Measurements from ENCODE around the gene LRMDA.

LRMDA gene

DNA sequence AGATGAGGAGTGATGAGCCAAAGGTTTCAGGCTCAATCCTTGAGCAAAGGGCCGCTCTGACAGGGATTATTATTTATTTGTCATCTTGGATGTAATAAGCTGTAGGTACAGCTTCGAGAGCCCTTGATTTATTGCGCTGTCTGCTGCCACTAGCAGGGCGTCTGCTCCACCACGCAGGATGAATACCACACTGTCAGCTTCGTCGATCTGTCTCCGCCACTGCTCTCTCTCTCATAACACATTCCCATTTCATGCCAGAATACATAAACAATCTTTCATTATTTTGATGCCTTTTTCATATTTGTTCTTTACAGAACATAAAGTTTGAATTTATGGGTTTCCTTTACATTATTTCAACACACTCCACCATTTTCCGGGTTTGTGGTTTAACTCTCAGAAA lies 276.6 kb downstream of the LRMDA start:
- DNase-seq (ENCODE audit: low read depth) = no peak
- in situ Hi-C loops (cut with HindIII; ENCODE audit: low sequenced_read_pairs) = no loop called here
- TF ChIP-seq, protein P1, sequence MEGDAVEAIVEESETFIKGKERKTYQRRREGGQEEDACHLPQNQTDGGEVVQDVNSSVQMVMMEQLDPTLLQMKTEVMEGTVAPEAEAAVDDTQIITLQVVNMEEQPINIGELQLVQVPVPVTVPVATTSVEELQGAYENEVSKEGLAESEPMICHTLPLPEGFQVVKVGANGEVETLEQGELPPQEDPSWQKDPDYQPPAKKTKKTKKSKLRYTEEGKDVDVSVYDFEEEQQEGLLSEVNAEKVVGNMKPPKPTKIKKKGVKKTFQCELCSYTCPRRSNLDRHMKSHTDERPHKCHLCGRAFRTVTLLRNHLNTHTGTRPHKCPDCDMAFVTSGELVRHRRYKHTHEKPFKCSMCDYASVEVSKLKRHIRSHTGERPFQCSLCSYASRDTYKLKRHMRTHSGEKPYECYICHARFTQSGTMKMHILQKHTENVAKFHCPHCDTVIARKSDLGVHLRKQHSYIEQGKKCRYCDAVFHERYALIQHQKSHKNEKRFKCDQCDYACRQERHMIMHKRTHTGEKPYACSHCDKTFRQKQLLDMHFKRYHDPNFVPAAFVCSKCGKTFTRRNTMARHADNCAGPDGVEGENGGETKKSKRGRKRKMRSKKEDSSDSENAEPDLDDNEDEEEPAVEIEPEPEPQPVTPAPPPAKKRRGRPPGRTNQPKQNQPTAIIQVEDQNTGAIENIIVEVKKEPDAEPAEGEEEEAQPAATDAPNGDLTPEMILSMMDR (IDR thresholded peaks at IDR 0.05; ENCODE audit: low read depth, low read length, missing control alignments) = no peak
- no peak overlapping the region for H3K4me3 ChIP-seq (ENCODE audit: low read depth, low read length)

DNA sequence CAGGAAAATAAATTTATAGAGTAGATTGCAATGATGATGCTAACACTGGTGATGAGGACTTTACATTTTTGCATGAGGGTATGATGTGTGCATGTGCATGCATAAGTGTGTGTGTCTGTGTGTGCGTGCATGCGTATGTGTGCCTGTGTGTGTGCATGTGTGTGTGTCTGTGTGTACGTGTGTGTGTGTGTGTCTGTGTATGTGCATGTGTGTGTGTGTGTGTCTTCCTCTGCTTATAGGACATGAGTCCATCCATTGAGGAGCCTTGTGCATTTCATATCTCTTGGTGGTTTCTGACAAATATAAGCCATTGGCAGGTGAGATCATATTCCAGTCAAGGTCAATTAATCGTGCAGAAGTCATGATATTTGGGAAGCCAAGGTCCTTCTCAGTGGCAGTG lies 277.8 kb downstream of the LRMDA start:
- no peak for DNase-seq (ENCODE audit: low read depth)
- TF ChIP-seq, protein P1 (IDR thresholded peaks at IDR 0.05; ENCODE audit: low read depth, low read length, missing control alignments) = no peak
- H3K4me3 ChIP-seq (ENCODE audit: low read depth, low read length) = no peak overlapping the region
- in situ Hi-C loops (cut with HindIII; ENCODE audit: low sequenced_read_pairs) = no loop called here

GRCh38 chr10:75709811-75710210 lies 278.4 kb downstream of the LRMDA start:
- H3K4me3 ChIP-seq (ENCODE audit: low read depth, low read length) = no peak overlapping the region
- no peak for DNase-seq (ENCODE audit: low read depth)
- in situ Hi-C loops (cut with HindIII; ENCODE audit: low sequenced_read_pairs) = loop anchor here (10.0 kb wide), 1 partner anchor 125 kb away; no protein-coding TSS in a partner anchor
- TF ChIP-seq, protein P1 (IDR thresholded peaks at IDR 0.05; ENCODE audit: low read depth, low read length, missing control alignments) = no peak

GRCh38 chr10:75712242-75712880 lies 280.9 kb downstream of the LRMDA start:
- no peak overlapping the region for H3K4me3 ChIP-seq (ENCODE audit: low read depth, low read length)
- TF ChIP-seq, protein P1 (IDR thresholded peaks at IDR 0.05; ENCODE audit: low read depth, low read length, missing control alignments) = no peak
- in situ Hi-C loops (cut with HindIII; ENCODE audit: low sequenced_read_pairs) = loop anchor here (10.0 kb wide), 1 partner anchor 122 kb away; no protein-coding TSS in a partner anchor
- DNase-seq (ENCODE audit: low read depth) = no peak

DNA sequence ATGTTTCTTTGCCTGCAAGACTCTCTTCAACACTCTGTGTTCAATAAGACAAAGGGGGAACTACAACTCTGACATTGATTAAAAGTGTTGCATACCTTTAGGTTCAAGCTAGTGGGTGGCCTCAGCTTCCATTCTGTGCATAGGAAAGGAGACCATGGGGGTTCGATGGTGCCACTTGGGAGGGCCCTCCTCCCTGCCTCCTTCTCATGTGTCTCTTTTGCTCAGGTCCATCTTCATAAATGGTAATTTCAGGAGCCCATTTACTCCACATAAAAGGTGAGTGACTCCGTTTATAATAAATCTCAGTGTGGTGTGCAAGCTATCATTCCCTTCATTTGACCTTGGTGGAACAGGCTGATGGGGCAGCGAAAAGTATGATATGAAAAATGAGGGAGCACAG lies 285.1 kb downstream of the LRMDA start:
- TF ChIP-seq, protein P1 (IDR thresholded peaks at IDR 0.05; ENCODE audit: low read depth, low read length, missing control alignments) = no peak
- no peak overlapping the region for H3K4me3 ChIP-seq (ENCODE audit: low read depth, low read length)
- DNase-seq (ENCODE audit: low read depth) = no peak
- in situ Hi-C loops (cut with HindIII; ENCODE audit: low sequenced_read_pairs) = loop anchor here (10.0 kb wide), 1 partner anchor 118 kb away; no protein-coding TSS in a partner anchor

DNA sequence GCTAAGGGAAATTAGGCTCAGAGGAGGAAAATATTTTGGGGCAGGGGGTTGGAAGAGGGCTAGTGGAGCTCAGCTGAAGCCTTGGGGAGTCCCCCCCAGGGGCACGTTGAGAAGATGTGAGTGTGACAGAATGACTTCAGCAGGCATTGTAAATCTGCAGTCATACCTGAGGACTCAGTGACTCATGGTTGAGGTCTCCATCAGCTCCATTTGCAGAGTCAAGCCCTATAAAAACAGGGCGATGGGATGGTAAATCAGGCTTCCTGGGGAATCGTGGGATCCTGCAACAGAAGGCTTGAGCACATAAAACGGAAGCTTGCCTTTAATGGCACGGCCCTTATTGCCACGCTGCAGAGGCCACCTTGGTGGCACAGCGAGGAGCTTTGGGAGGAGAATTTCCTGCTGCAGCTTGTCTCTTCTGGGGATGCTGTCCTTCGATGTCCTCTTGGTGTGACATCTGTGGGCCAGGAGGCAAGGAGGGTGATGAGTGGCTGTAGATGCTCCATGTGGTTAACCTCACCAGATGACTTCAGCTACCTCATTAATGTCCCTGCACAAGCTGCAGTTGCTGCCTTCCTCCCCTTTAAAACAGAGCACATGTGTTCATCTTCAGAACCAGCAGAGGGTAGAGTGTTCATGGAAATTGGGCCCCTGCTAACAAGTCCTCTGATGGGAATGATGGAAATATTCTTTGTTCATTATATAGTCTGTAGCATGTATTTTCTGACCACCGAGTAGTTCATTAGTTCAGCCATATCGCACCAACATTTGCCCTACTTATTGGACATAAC lies 285.9 kb downstream of the LRMDA start:
- H3K4me3 ChIP-seq (ENCODE audit: low read depth, low read length) = no peak overlapping the region
- in situ Hi-C loops (cut with HindIII; ENCODE audit: low sequenced_read_pairs) = loop anchor here (10.0 kb wide), 1 partner anchor 117 kb away; no protein-coding TSS in a partner anchor
- TF ChIP-seq, protein P1 (IDR thresholded peaks at IDR 0.05; ENCODE audit: low read depth, low read length, missing control alignments) = no peak
- no peak for DNase-seq (ENCODE audit: low read depth)

Data from astrocyte of the cerebellum (primary cell).